ENCODE results near the gene PTPRD. TPM values are rescaled to one million over a fixed set of nuclear protein-coding genes. Genes with fewer than 3 reads are reported as not detected.

Gene PTPRD
- total RNA-seq, 1 donor from 2014 or later, result 109 TPM

DNA sequence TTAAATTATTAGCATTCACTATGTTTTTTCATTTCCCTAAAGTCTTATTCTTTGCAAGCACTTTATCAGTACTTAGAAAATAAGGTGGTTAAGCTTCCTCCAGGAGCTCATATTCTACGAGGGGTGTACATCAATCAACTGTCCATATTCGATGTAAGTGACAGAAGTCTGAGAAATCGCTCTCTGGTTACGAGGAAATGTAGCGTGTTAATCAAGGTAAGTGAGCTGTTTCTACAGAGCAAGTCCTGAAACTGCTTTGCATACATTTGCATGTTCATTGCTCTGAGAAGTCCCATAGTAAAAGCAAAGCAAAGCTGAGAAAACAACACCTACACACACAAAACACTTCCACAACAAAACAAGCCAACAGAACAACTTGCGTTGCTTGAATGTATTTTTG, 1919.3 kb downstream of the PTPRD start:
- Mint-ChIP-seq H3K4me3 (no peak overlapping the region), H3K4me1 (peaks cover 17% of the 10 kb centered on the region), H3K36me3 (peaks cover 5% of the 10 kb centered on the region), H3K27me3 (ENCODE audit: low read depth) (no peaks in the 10 kb centered on the region), H3K27ac (no peak overlapping the region), H3K9me3 (peaks cover 9% of the 10 kb centered on the region)
- TF ChIP-seq, protein P1, sequence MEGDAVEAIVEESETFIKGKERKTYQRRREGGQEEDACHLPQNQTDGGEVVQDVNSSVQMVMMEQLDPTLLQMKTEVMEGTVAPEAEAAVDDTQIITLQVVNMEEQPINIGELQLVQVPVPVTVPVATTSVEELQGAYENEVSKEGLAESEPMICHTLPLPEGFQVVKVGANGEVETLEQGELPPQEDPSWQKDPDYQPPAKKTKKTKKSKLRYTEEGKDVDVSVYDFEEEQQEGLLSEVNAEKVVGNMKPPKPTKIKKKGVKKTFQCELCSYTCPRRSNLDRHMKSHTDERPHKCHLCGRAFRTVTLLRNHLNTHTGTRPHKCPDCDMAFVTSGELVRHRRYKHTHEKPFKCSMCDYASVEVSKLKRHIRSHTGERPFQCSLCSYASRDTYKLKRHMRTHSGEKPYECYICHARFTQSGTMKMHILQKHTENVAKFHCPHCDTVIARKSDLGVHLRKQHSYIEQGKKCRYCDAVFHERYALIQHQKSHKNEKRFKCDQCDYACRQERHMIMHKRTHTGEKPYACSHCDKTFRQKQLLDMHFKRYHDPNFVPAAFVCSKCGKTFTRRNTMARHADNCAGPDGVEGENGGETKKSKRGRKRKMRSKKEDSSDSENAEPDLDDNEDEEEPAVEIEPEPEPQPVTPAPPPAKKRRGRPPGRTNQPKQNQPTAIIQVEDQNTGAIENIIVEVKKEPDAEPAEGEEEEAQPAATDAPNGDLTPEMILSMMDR (IDR thresholded peaks at IDR 0.05; ENCODE audit: unreplicated experiment), result no peak
- no peak for DNase-seq (ENCODE audit: low spot score in 2 of 2, unreplicated experiment in 2 of 2)

DNA sequence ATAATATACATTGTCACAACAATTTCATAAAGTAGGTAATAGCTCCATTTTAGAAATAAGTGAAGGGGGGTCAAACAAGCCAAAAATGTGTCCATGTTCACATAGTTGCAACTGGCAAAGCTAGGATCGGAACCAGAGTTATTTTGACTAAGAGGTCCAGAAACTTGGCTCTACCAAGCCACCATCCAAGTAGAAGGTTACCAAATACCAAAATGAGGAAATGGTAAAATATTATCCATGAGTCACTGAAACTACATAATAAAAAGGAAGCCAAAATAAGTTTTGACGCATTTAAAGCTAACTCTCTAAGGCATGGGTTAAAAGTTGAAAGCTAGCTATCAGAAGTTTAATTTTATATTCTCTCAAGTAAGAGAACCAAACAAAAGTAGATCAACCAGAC, 1926.3 kb downstream of the PTPRD start:
- TF ChIP-seq, protein P1 (IDR thresholded peaks at IDR 0.05; ENCODE audit: unreplicated experiment), result no peak
- no peak overlapping the region for H3K4me3 Mint-ChIP-seq
- DNase-seq (ENCODE audit: low spot score in 2 of 2, unreplicated experiment in 2 of 2), result no peak
- H3K27ac Mint-ChIP-seq, result no peak overlapping the region
- no peaks in the 10 kb centered on the region for H3K4me1 Mint-ChIP-seq
- H3K36me3 Mint-ChIP-seq, result peaks cover 8% of the 10 kb centered on the region
- H3K27me3 Mint-ChIP-seq (ENCODE audit: low read depth), result no peaks in the 10 kb centered on the region
- H3K9me3 Mint-ChIP-seq, result peaks cover 14% of the 10 kb centered on the region

DNA sequence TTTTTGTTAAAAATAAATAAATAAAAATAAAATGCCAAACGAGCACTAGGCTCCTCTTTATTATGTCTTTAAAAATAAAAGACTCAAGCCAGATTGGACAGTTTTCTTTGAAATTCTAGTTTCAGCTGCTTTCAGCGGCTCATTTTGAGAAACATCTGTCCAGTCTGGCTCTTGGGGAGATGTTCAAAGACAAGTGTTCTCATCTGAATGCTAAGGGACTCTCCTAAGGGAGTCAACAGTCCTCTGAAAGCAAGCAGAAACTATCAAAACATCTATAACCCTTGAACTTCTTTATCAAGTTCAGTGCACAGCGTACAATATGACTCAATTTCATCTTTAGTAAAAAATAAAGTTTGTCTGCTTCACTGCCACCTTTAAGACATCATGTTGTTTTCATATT, 1927.0 kb downstream of the PTPRD start:
- Mint-ChIP-seq H3K4me1 (no peaks in the 10 kb centered on the region), H3K27ac (no peak overlapping the region), H3K9me3 (peaks cover 14% of the 10 kb centered on the region), H3K4me3 (no peak overlapping the region), H3K36me3 (peaks cover 8% of the 10 kb centered on the region), H3K27me3 (ENCODE audit: low read depth) (no peaks in the 10 kb centered on the region)
- TF ChIP-seq, protein P1 (IDR thresholded peaks at IDR 0.05; ENCODE audit: unreplicated experiment), result no peak
- DNase-seq (ENCODE audit: low spot score in 2 of 2, unreplicated experiment in 2 of 2), result no peak

DNA sequence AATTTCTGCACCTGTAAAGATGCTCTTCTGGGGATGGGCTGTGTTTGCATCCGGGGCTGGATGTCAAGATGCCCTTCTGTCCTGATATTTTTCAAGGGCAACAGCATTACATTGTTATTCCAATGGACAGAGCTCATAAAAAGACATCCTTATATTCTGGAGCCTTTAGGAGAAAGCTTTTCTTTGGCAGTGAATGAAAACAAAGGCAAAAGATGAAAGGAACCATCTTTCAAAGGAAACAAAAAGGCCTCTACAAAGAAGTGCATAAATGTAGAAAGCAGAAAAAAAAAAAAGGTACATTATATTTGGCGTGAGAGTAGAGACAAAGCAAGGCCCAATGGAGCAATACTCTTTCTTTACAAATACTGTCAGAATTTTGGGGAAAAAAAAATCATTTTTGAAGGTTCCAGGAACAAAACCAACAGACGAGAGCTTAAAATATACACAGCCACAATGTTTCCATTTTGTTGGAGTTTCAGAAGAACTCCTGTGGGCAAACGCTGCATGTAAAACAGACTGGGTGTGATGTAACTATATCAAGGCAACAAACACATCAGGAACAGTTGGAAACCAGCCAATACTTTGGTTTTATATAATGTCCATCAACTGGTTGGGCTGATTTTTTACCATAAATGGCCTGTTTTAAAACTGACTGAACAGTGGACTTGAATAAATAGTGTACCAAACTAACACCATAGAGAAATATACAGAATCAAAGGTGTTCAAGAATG, 1927.7 kb downstream of the PTPRD start:
- Mint-ChIP-seq H3K4me3 (no peak overlapping the region), H3K27ac (no peak overlapping the region), H3K4me1 (no peaks in the 10 kb centered on the region), H3K9me3 (peaks cover 14% of the 10 kb centered on the region), H3K27me3 (ENCODE audit: low read depth) (no peaks in the 10 kb centered on the region), H3K36me3 (peaks cover 8% of the 10 kb centered on the region)
- no peak for DNase-seq (ENCODE audit: low spot score in 2 of 2, unreplicated experiment in 2 of 2)
- TF ChIP-seq, protein P1 (IDR thresholded peaks at IDR 0.05; ENCODE audit: unreplicated experiment), result no peak

DNA sequence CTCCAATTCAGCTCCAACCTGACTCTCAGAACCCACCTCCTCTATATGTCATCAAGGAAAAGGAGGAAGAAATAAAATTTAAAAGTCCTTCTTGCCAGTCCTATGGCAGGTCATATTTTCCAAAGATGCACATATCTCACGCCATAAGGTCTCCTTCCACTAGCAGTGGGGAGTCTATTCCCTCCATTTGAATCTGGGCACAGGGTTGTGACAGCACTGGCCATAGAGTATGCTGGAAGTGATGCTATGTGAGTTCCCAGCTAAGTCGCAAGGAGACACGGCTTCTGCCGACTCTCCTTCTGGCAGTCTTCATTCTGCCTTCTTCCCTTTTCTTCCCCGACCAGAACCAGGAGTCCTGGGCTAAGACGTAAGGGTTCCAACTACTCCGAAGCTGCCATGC, 1929.3 kb downstream of the PTPRD start:
- no peak overlapping the region for H3K4me3 Mint-ChIP-seq
- H3K27ac Mint-ChIP-seq, result no peak overlapping the region
- H3K9me3 Mint-ChIP-seq, result peaks cover 6% of the 10 kb centered on the region
- peaks cover 8% of the 10 kb centered on the region for H3K4me1 Mint-ChIP-seq
- peaks cover 3% of the 10 kb centered on the region for H3K36me3 Mint-ChIP-seq
- TF ChIP-seq, protein P1 (IDR thresholded peaks at IDR 0.05; ENCODE audit: unreplicated experiment), result no peak
- H3K27me3 Mint-ChIP-seq (ENCODE audit: low read depth), result no peaks in the 10 kb centered on the region
- DNase-seq (ENCODE audit: low spot score in 2 of 2, unreplicated experiment in 2 of 2), result no peak

All from mesothelial cell of epicardium (in vitro differentiated cells).